Loucy (cell line): Measurements from ENCODE around the gene NFKB1.

Experiments
- H2AFZ ChIP-seq: fragments of 200-600 bp; sonication (generic); 2 replicates; pipeline ENCODE4 v1.6.0; 2016; ENCODE audit warnings: antibody characterized with exemption, mild to moderate bottlenecking, low read length, moderate library complexity
- H3F3A ChIP-seq: fragments of 200-600 bp; 2 replicates; pipeline ENCODE4 v1.6.0; 2016; ENCODE audit warnings: antibody characterized with exemption, low read depth, mild to moderate bottlenecking
- H3K27me3 ChIP-seq: fragments of 200-600 bp; sonication (generic); 2 replicates; pipeline ENCODE4 v1.6.1; 2014; ENCODE audit warnings: low read length, mild to moderate bottlenecking; ENCODE audit not compliant: insufficient read depth, poor library complexity, severe bottlenecking
- H3K36me3 ChIP-seq: fragments of 200-600 bp; sonication (generic); 2 replicates; pipeline ENCODE4 v1.6.1; 2016; ENCODE audit warnings: low read length; ENCODE audit not compliant: insufficient read depth
- H3K4me1 ChIP-seq: fragments of 200-600 bp; sonication (generic); 2 replicates; pipeline ENCODE4 v1.5.1; 2014; ENCODE audit warnings: low read length, mild to moderate bottlenecking; ENCODE audit not compliant: insufficient read depth, poor library complexity, severe bottlenecking
- H3K4me2 ChIP-seq: fragments of 200-600 bp; sonication (generic); 2 replicates; pipeline ENCODE4 v1.6.0; 2014; ENCODE audit warnings: antibody characterized with exemption, low read length, low read depth, mild to moderate bottlenecking; ENCODE audit not compliant: poor library complexity, severe bottlenecking
- H3K4me3 ChIP-seq: fragments of 200-600 bp; sonication (generic); 2 replicates; pipeline ENCODE4 v1.5.1; 2014; ENCODE audit warnings: low read length, mild to moderate bottlenecking, mixed read lengths; ENCODE audit not compliant: poor library complexity, severe bottlenecking
- H3K79me2 ChIP-seq: fragments of 200-600 bp; sonication (generic); 2 replicates; pipeline ENCODE4 v1.6.1; 2014; ENCODE audit warnings: low read length; ENCODE audit not compliant: insufficient read depth
- H3K9ac ChIP-seq: fragments of 200-600 bp; sonication (generic); 2 replicates; pipeline ENCODE4 v1.6.0; 2014; ENCODE audit warnings: mild to moderate bottlenecking, low read depth, low read length, moderate library complexity; ENCODE audit not compliant: poor library complexity, severe bottlenecking
- H3K9me2 ChIP-seq: fragments of 200-600 bp; sonication (generic); replicated peaks from 2 replicates; pipeline ENCODE4 v1.6.1; 2016; ENCODE audit warnings: low read depth, low read length, mixed read lengths
- H3K9me3 ChIP-seq: fragments of 200-600 bp; sonication (generic); 2 replicates; pipeline ENCODE4 v1.6.1; 2014; ENCODE audit warnings: mild to moderate bottlenecking, antibody characterized with exemption, low read length, low read depth; ENCODE audit not compliant: insufficient read depth
- H4K20me1 ChIP-seq: fragments of 200-600 bp; sonication (generic); 2 replicates; pipeline ENCODE4 v1.6.0; 2014; ENCODE audit warnings: antibody characterized with exemption, low read length, mild to moderate bottlenecking; ENCODE audit not compliant: insufficient read depth, poor library complexity, severe bottlenecking
- CTCF ChIP-seq: fragments of 200-600 bp; sonication (generic); conservative IDR thresholded peaks from 2 replicates; pipeline ENCODE4 v1.5.1; 2014; ENCODE audit warnings: mild to moderate bottlenecking, antibody characterized with exemption, low read length
- EZH2phosphoT487 ChIP-seq: fragments of 200-600 bp; IDR thresholded peaks from 2 replicates; pipeline ENCODE4 v1.6.1; 2018; ENCODE audit warnings: antibody characterized with exemption, mild to moderate bottlenecking, moderate library complexity, borderline replicate concordance

NFKB1 gene

GRCh38 chr4:102506523-102506922 lies 5.4 kb downstream of the NFKB1 start:
- Histone ChIP-seq H2AFZ (no peak overlapping the region), H3K9ac (peak overlapping the region; percentile 96), H3K27me3 (peaks cover 3% of the 10 kb centered on the region), H4K20me1 (peaks cover 16% of the 10 kb centered on the region), H3K36me3 (no peaks in the 10 kb centered on the region), H3K9me2 (no peaks in the 10 kb centered on the region), H3K9me3 (no peaks in the 10 kb centered on the region), H3K4me2 (peak overlapping the region; percentile 91), H3K4me3 (peak overlapping the region; percentile 92), H3F3A (no peaks in the 10 kb centered on the region), H3K4me1 (peaks cover 61% of the 10 kb centered on the region), H3K79me2 (peaks cover 98% of the 10 kb centered on the region)
- TF ChIP-seq EZH2phosphoT487 (no peak), CTCF (no peak)

- Histone ChIP-seq H3K36me3 (peaks cover 12% of the 10 kb centered on the region), H3K4me2 (no peak overlapping the region), H3K9me2 (no peaks in the 10 kb centered on the region), H2AFZ (no peak overlapping the region), H3K9ac (no peak overlapping the region), H3F3A (no peaks in the 10 kb centered on the region), H3K27me3 (no peaks in the 10 kb centered on the region), H3K4me3 (no peak overlapping the region), H3K4me1 (peaks cover 24% of the 10 kb centered on the region), H3K79me2 (peaks cover 91% of the 10 kb centered on the region), H3K9me3 (no peaks in the 10 kb centered on the region), H4K20me1 (no peaks in the 10 kb centered on the region)
- TF ChIP-seq EZH2phosphoT487 (no peak), CTCF (no peak)
These were observed 10.9 kb downstream of the NFKB1 start for GRCh38 chr4:102511830-102512605.

- H3K36me3 ChIP-seq, result peaks cover 12% of the 10 kb centered on the region
- no peaks in the 10 kb centered on the region for H3K9me3 ChIP-seq
- H2AFZ ChIP-seq, result no peak overlapping the region
- H3F3A ChIP-seq, result no peaks in the 10 kb centered on the region
- TF ChIP-seq CTCF (no peak), EZH2phosphoT487 (no peak)
- H4K20me1 ChIP-seq, result no peaks in the 10 kb centered on the region
- no peak overlapping the region for H3K4me3 ChIP-seq
- H3K9ac ChIP-seq, result no peak overlapping the region
- H3K4me2 ChIP-seq, result no peak overlapping the region
- peaks cover 88% of the 10 kb centered on the region for H3K79me2 ChIP-seq
- H3K4me1 ChIP-seq, result peaks cover 20% of the 10 kb centered on the region
- no peaks in the 10 kb centered on the region for H3K27me3 ChIP-seq
- H3K9me2 ChIP-seq, result no peaks in the 10 kb centered on the region
These were observed 13.3 kb downstream of the NFKB1 start for GRCh38 chr4:102514298-102514964.
